ENCODE results near the gene PIGN.

GRCh38 chr18:62069556-62069955 lies 117.3 kb downstream of the PIGN start:
- no peak for TF ChIP-seq CTCF (IDR thresholded peaks at IDR 0.05; ENCODE audit: borderline replicate concordance, extremely low read depth, low read length, poor library complexity, severe bottlenecking)
- TF ChIP-seq EZH2 (IDR thresholded peaks at IDR 0.05; ENCODE audit: borderline replicate concordance, low read depth, low read length, severe bottlenecking) = no peak
